K562 (cell line): ENCODE results near the gene OBSCN. TPM values are rescaled to one million over a fixed set of nuclear protein-coding genes. Genes with fewer than 3 reads are reported as not detected.

Experiments
- ADNP ChIP-seq: fragments of 200-800 bp; sonication (Bioruptor generic); IDR thresholded peaks from 2 replicates; pipeline ENCODE4 v1.6.1; 2016; ENCODE audit warnings: missing genetic modification characterization, missing compliant biosample characterization
- ATF1 ChIP-seq, 2 experiments: fragments of 450-650 bp in 1 of 2; IDR thresholded peaks; 2 replicates each; pipeline ENCODE4 v1.6.1; 2016; ENCODE audit warnings: missing compliant biosample characterization in 1 of 2, missing genetic modification characterization in 1 of 2
- BMI1 ChIP-seq: fragments of 150-350 bp; IDR thresholded peaks from 2 replicates; pipeline ENCODE4 v1.6.1; 2014; ENCODE audit warnings: low read length
- CHD1 ChIP-seq: fragments of 200-600 bp; sonication (generic); IDR thresholded peaks from one replicate; pipeline ENCODE4 v1.6.1; 2012; ENCODE audit warnings: mild to moderate bottlenecking, moderate library complexity, low read length, inconsistent platforms
- CTCF ChIP-seq, 3 experiments: IDR thresholded peaks in 2 of 3; conservative IDR thresholded peaks in 1 of 3; 2 replicates each; pipeline ENCODE4 v1.5.1; 2011 to 2012; ENCODE audit warnings: low read length in 3 of 3, mild to moderate bottlenecking in 3 of 3, control low read depth in 2 of 3, improper control_type of control experiment in 1 of 3, inconsistent platforms in 1 of 3, low read depth in 1 of 3, mixed read lengths in 1 of 3, moderate library complexity in 1 of 3; ENCODE audit not compliant: insufficient read depth in 2 of 3
- DPF2 ChIP-seq: fragments of 450-650 bp; IDR thresholded peaks from 2 replicates; pipeline ENCODE4 v1.6.1; 2016
- FOXP1 ChIP-seq: sonication (generic); formaldehyde crosslinking; IDR thresholded peaks from 2 replicates; pipeline ENCODE4 v1.8.0; 2022; ENCODE audit warnings: mild to moderate bottlenecking, missing genetic modification reagents
- GABPA ChIP-seq: fragments of 200-800 bp; sonication (Bioruptor generic); conservative IDR thresholded peaks from 2 replicates; pipeline ENCODE4 v1.6.1; 2016; ENCODE audit warnings: low read depth, missing genetic modification characterization, missing compliant biosample characterization
- KLF16 ChIP-seq: IDR thresholded peaks from 2 replicates; pipeline ENCODE4 v1.6.1; 2016; ENCODE audit warnings: antibody characterized with exemption
- LEF1 ChIP-seq: fragments of 450-650 bp; IDR thresholded peaks from 2 replicates; pipeline ENCODE4 v1.6.1; 2016; ENCODE audit warnings: mild to moderate bottlenecking
- MBD1 ChIP-seq: fragments of 250-450 bp; sonication (Bioruptor Pico); IDR thresholded peaks from 2 replicates; pipeline ENCODE4 v1.8.0; 2022; ENCODE audit warnings: inconsistent platforms
- MLLT1 ChIP-seq, 2 experiments: fragments of 450-650 bp; IDR thresholded peaks; 2 replicates each; pipeline ENCODE4 v1.6.1; 2016
- NR1H2 ChIP-seq: sonication (generic); formaldehyde crosslinking; IDR thresholded peaks from 2 replicates; pipeline ENCODE4 v1.4.0; 2020; ENCODE audit warnings: mild to moderate bottlenecking, missing genetic modification reagents
- NR2C1 ChIP-seq, 2 experiments: fragments of 450-650 bp; IDR thresholded peaks; 2 replicates each; pipeline ENCODE4 v1.6.1; 2017; ENCODE audit warnings: mild to moderate bottlenecking in 2 of 2, antibody characterized with exemption in 1 of 2, inconsistent platforms in 1 of 2, missing compliant biosample characterization in 1 of 2, missing genetic modification characterization in 1 of 2
- NUFIP1 ChIP-seq: fragments of 450-650 bp; IDR thresholded peaks from 2 replicates; pipeline ENCODE4 v1.6.1; 2018; ENCODE audit not compliant: partially characterized antibody
- SIX5 ChIP-seq, 2 experiments: IDR thresholded peaks; 2 replicates each; pipeline ENCODE4 v1.6.1; 2011; ENCODE audit warnings: low read length in 2 of 2, borderline replicate concordance in 1 of 2, low read depth in 1 of 2, mild to moderate bottlenecking in 1 of 2, moderate library complexity in 1 of 2; ENCODE audit not compliant: insufficient read depth in 1 of 2
- SMAD3 ChIP-seq: fragments of 450-650 bp; formaldehyde crosslinking; conservative IDR thresholded peaks from 2 replicates; pipeline ENCODE4 v1.4.0; 2020; ENCODE audit warnings: mild to moderate bottlenecking
- TEAD2 ChIP-seq: fragments of 450-650 bp; IDR thresholded peaks from 2 replicates; pipeline ENCODE4 v1.6.1; 2016; ENCODE audit warnings: missing genetic modification characterization, control low read depth, missing compliant biosample characterization
- ZNF212 ChIP-seq: fragments of 450-650 bp; formaldehyde crosslinking; IDR thresholded peaks from 2 replicates; pipeline ENCODE4 v1.4.0; 2020; ENCODE audit warnings: mild to moderate bottlenecking
- ZNF277 ChIP-seq: fragments of 250-450 bp; sonication (Bioruptor Pico); IDR thresholded peaks from 2 replicates; pipeline ENCODE4 v1.8.0; 2022; ENCODE audit warnings: inconsistent platforms, mild to moderate bottlenecking, moderate library complexity, borderline replicate concordance
- ZNF699 ChIP-seq: fragments of 250-450 bp; sonication (Bioruptor Pico); IDR thresholded peaks from 2 replicates; pipeline ENCODE4 v1.8.0; 2021; ENCODE audit warnings: mild to moderate bottlenecking, moderate library complexity; ENCODE audit not compliant: insufficient replicate concordance
- polyA plus RNA-seq, 8 experiments: library from polyadenylated mRNA; depleted of rRNA in 4 of 8; stranded (reverse) in 5 of 8; unstranded in 3 of 8; fragments of >200 nt; fragmentation: Nextera tagmentation in 2 of 8; fragmentation: Illumina TruSeq in 1 of 8; extraction: Ambion mirVana in 2 of 8; extraction: Trizol in 1 of 8; gene quantifications; 2 replicates each; pipeline versions ENCODE4 v1.2.1 to v1.2.3, GENCODE V29; 2011 to 2014; ENCODE audit warnings: inconsistent platforms in 1 of 8, missing spikeins in 1 of 8
- total RNA-seq, 7 experiments: library from RNA; depleted of rRNA in 6 of 7; stranded (reverse); fragments of >200 nt in 6 of 7; fragmentation: Illumina TruSeq in 2 of 7; extraction: Trizol in 2 of 7; gene quantifications; 2 replicates each; pipeline versions ENCODE4 v1.2.1 to v1.2.3, GENCODE V29; 2011 to 2021; ENCODE audit warnings: low replicate concordance in 1 of 7

Gene OBSCN
- total and polyA plus RNA-seq, 9 of the 15 experiments (the other 6 are each of a cell fraction or from before 2014, with no cell fraction given), result 0.18 to 19.7 (median 3.6) TPM

- TF ChIP-seq ZNF699 (CRISPR knock-in tag) (no peak), SIX5 (IDR thresholded peaks at IDR 0.05; ENCODE audit: borderline replicate concordance in 1 of 2, insufficient read depth in 1 of 2, low read depth in 1 of 2, low read length in 2 of 2) (no peak), BMI1 (no peak), DPF2 (peak; percentile 87), NR1H2 (CRISPR knock-in tag) (no peak), TEAD2 (tag) (no peak), ZNF212 (CRISPR knock-in tag) (no peak), LEF1 (peak; percentile 96), CTCF (IDR thresholded peaks at IDR 0.05 in 2 of 3, conservative IDR thresholded peaks at IDR 0.05 in 1 of 3; ENCODE audit: insufficient read depth in 2 of 3, low read depth in 1 of 3, low read length in 3 of 3) (no peak), CHD1 (peak; percentile 45), KLF16 (peak; percentile 74; the same call in 1 of the 2 replicates), NUFIP1 (no peak), ATF1 (CRISPR knock-in tag; IDR thresholded peaks at IDR 0.05) (no peak), ATF1 (tag; IDR thresholded peaks at IDR 0.05) (peak; percentile 57; the same call in 1 of the 2 replicates), ZNF277 (CRISPR knock-in tag) (no peak), NR2C1 (IDR thresholded peaks at IDR 0.05) (no peak; the same call in 1 of the 2 replicates), NR2C1 (tag; IDR thresholded peaks at IDR 0.05) (no peak; the same call in 1 of the 2 replicates), MBD1 (no peak), GABPA (tag) (peak; percentile 84), MLLT1 (IDR thresholded peaks at IDR 0.05) (no peak), ADNP (tag) (peak; percentile 92), SMAD3 (CRISPR knock-in tag) (0 out of 2 replicates have a peak, but pooled peaks have one; percentile 65), FOXP1 (CRISPR knock-in tag) (no peak; the same call in 1 of the 2 replicates)
Measured at GRCh38 chr1:228367798-228368791, 160.3 kb downstream of the OBSCN start (continued).
